ENCODE data around the gene SCAPER. TPM values are rescaled to one million over a fixed set of nuclear protein-coding genes. Genes with fewer than 3 reads are reported as not detected.

The SCAPER gene
- total RNA-seq, 1 donor from 2014 or later, result 20.8 TPM

DNA sequence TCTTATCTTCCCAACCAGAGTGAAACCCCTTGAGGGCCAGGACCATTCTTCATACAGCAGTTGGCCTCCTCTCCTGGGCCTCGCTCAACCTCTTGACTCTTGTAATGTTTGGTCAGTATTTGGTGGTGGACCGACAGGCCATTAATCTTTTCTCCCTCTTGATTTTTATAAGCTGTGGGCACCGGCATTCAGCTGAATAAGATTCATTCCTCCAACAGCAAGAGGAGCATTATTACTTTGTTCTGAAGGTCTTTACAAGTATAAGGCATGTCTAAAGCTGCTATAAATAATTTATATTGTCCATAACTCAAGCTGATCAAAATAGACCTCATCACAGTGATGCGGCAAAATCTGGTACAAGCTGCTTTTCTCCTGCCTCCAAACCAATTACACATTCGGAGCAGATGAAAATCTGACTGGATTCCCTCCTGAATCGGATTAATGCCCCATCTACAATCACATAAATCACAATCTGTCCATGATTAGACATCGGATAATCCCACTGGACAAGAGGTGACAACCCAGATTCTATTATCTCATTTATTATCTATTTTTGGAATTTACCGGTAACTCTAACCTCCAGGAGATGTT, 576.9 kb downstream of the SCAPER start:
- no peak for TF ChIP-seq CTCF (IDR thresholded peaks at IDR 0.05; ENCODE audit: insufficient read depth, low read length, poor library complexity, severe bottlenecking)
- Histone ChIP-seq H3K4me3 (ENCODE audit: low read depth, low read length) (no peak overlapping the region), H3K27me3 (ENCODE audit: control insufficient read depth, insufficient read depth, low read length) (peaks cover 13% of the 10 kb centered on the region), H3K36me3 (ENCODE audit: control insufficient read depth, insufficient read depth, low read length) (no peaks in the 10 kb centered on the region)
- DNase-seq (ENCODE audit: low read depth), result no peak

GRCh38 chr15:76327191-76328105, 577.7 kb downstream of the SCAPER start:
- TF ChIP-seq CTCF (IDR thresholded peaks at IDR 0.05; ENCODE audit: insufficient read depth, low read length, poor library complexity, severe bottlenecking), result no peak
- Histone ChIP-seq H3K4me3 (ENCODE audit: low read depth, low read length) (no peak overlapping the region), H3K27me3 (ENCODE audit: control insufficient read depth, insufficient read depth, low read length) (peaks cover 10% of the 10 kb centered on the region), H3K36me3 (ENCODE audit: control insufficient read depth, insufficient read depth, low read length) (no peaks in the 10 kb centered on the region)
- DNase-seq (ENCODE audit: low read depth), result no peak

DNA sequence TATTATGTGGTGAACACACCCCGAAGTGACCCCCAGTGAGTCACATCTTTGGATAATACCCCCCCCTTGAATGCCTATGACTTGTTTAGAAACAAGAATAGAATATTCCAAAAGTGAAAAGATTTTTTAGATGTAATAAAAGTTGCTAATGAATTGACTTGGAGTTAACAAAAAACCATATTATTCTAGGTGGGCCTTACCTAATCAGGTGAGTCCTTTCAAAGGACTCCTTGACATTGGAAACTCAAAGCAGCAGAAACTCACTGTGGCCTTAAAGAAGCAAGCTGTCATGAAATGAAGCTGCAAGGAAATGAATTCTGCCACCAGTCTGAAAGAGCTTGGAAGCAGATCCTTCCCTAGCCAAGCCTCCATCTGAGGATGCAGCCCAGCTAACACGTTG, 579.4 kb downstream of the SCAPER start:
- no peak for TF ChIP-seq CTCF (IDR thresholded peaks at IDR 0.05; ENCODE audit: insufficient read depth, low read length, poor library complexity, severe bottlenecking)
- DNase-seq (ENCODE audit: low read depth), result no peak
- Histone ChIP-seq H3K36me3 (ENCODE audit: control insufficient read depth, insufficient read depth, low read length) (no peaks in the 10 kb centered on the region), H3K4me3 (ENCODE audit: low read depth, low read length) (no peak overlapping the region), H3K27me3 (ENCODE audit: control insufficient read depth, insufficient read depth, low read length) (peaks cover 10% of the 10 kb centered on the region)

- Histone ChIP-seq H3K27me3 (ENCODE audit: control insufficient read depth, insufficient read depth, low read length) (peaks cover 7% of the 10 kb centered on the region), H3K36me3 (ENCODE audit: control insufficient read depth, insufficient read depth, low read length) (no peaks in the 10 kb centered on the region), H3K4me3 (ENCODE audit: low read depth, low read length) (no peak overlapping the region)
- no peak for DNase-seq (ENCODE audit: low read depth)
- no peak for TF ChIP-seq CTCF (IDR thresholded peaks at IDR 0.05; ENCODE audit: insufficient read depth, low read length, poor library complexity, severe bottlenecking)
These were observed 581.1 kb downstream of the SCAPER start for GRCh38 chr15:76324066-76324465.

DNA sequence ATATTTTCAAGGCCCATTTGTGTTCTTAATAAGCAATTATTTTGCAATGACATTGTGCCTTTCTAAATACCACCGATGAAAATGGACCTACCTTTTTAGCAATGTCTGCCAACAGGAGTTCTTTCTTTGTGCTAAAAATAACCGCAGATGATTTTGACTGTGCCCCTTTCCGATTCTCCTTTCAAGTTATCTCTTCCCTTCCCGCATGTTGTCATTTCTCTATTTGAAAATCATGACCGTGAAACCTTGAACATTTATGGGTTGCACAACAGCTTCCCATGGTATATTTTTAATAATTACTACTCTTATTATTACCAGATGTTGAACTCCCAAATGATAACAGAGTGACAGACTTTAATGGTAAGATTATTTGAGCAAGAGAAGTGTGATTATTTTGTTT, 583.5 kb downstream of the SCAPER start:
- no peak for TF ChIP-seq CTCF (IDR thresholded peaks at IDR 0.05; ENCODE audit: insufficient read depth, low read length, poor library complexity, severe bottlenecking)
- peaks cover 7% of the 10 kb centered on the region for H3K27me3 ChIP-seq (ENCODE audit: control insufficient read depth, insufficient read depth, low read length)
- DNase-seq (ENCODE audit: low read depth), result no peak
- no peak overlapping the region for H3K4me3 ChIP-seq (ENCODE audit: low read depth, low read length)
- H3K36me3 ChIP-seq (ENCODE audit: control insufficient read depth, insufficient read depth, low read length), result no peaks in the 10 kb centered on the region

Data from kidney epithelial cell (primary cell).